WTC11 (cell line): ENCODE results near the gene CRABP2. TPM values are rescaled to one million over a fixed set of nuclear protein-coding genes. Genes with fewer than 3 reads are reported as not detected.

Source experiments
- AR ChIP-seq: fragments of 250-450 bp; sonication (Bioruptor Pico); IDR thresholded peaks from 2 replicates; pipeline ENCODE4 v1.9.0; 2021; ENCODE audit warnings: mild to moderate bottlenecking
- E2F1 ChIP-seq: sonication (generic); formaldehyde crosslinking; IDR thresholded peaks from 2 replicates; pipeline ENCODE4 v1.8.0; 2022; ENCODE audit warnings: mild to moderate bottlenecking, missing genetic modification reagents
- ERG ChIP-seq: fragments of 250-450 bp; sonication (Bioruptor Pico); IDR thresholded peaks from 2 replicates; pipeline ENCODE4 v1.8.0; 2021; ENCODE audit warnings: mild to moderate bottlenecking
- GRHL2 ChIP-seq: fragments of 250-450 bp; sonication (Bioruptor Pico); IDR thresholded peaks from 2 replicates; pipeline ENCODE4 v1.8.0; 2022; ENCODE audit warnings: mild to moderate bottlenecking, moderate library complexity; ENCODE audit not compliant: insufficient replicate concordance, severe bottlenecking
- MLX ChIP-seq: sonication (generic); formaldehyde crosslinking; IDR thresholded peaks from 2 replicates; pipeline ENCODE4 v1.8.1; 2023; ENCODE audit warnings: mild to moderate bottlenecking, missing genetic modification reagents, moderate library complexity
- NR1H2 ChIP-seq: sonication (generic); formaldehyde crosslinking; IDR thresholded peaks from 2 replicates; pipeline ENCODE4 v1.9.0; 2021; ENCODE audit warnings: mild to moderate bottlenecking, moderate library complexity, missing genetic modification reagents
- PRDM15 ChIP-seq: sonication (generic); formaldehyde crosslinking; IDR thresholded peaks from 2 replicates; pipeline ENCODE4 v1.8.0; 2022; ENCODE audit warnings: missing genetic modification reagents
- PREB ChIP-seq: sonication (generic); formaldehyde crosslinking; IDR thresholded peaks from 2 replicates; pipeline ENCODE4 v1.8.1; 2022; ENCODE audit warnings: mild to moderate bottlenecking, missing genetic modification reagents, moderate library complexity, borderline replicate concordance
- TEAD4 ChIP-seq: sonication (generic); formaldehyde crosslinking; IDR thresholded peaks from 2 replicates; pipeline ENCODE4 v1.8.0; 2022; ENCODE audit warnings: mild to moderate bottlenecking, missing genetic modification reagents
- ZNF232 ChIP-seq: sonication (generic); formaldehyde crosslinking; IDR thresholded peaks from 2 replicates; pipeline ENCODE4 v1.8.0; 2022; ENCODE audit warnings: mild to moderate bottlenecking, missing genetic modification reagents
- ZNF416 ChIP-seq: fragments of 250-450 bp; sonication (Bioruptor Pico); IDR thresholded peaks from 2 replicates; pipeline ENCODE4 v1.9.0; 2021; ENCODE audit warnings: mild to moderate bottlenecking, inconsistent platforms
- ZNF425 ChIP-seq: fragments of 250-450 bp; sonication (Bioruptor Pico); conservative IDR thresholded peaks from 2 replicates; pipeline ENCODE4 v1.9.0; 2021; ENCODE audit warnings: mild to moderate bottlenecking
- total RNA-seq: library from RNA; stranded (reverse); gene quantifications from 3 replicates; pipeline ENCODE4 v1.2.3, GENCODE V29; 2021

CRABP2 gene
- total RNA-seq, 1 experiment from 2014 or later, result 135 TPM

- TF ChIP-seq MLX (CRISPR knock-in tag), result no peak
- no peak for TF ChIP-seq NR1H2 (CRISPR knock-in tag)
- no peak for TF ChIP-seq GRHL2 (CRISPR knock-in tag)
- no peak for TF ChIP-seq E2F1 (CRISPR knock-in tag)
- TF ChIP-seq AR, result peak; percentile 64; the same call in 1 of the 2 replicates
- TF ChIP-seq ZNF416 (CRISPR knock-in tag), result no peak
- TF ChIP-seq ZNF425, result no peak
- no peak for TF ChIP-seq ERG (CRISPR knock-in tag)
- TF ChIP-seq PRDM15, result no peak
- TF ChIP-seq TEAD4, result peak; percentile 67; the same call in 1 of the 2 replicates
- no peak for TF ChIP-seq PREB
- 0 out of 2 replicates have a peak, but pooled peaks have one; percentile 37 for TF ChIP-seq ZNF232 (CRISPR knock-in tag)
Measured at GRCh38 chr1:156673387-156674121, 31.8 kb downstream of the CRABP2 start (continued).
